ENCODE results near the gene PDHX. TPM values are rescaled to one million over a fixed set of nuclear protein-coding genes. Genes with fewer than 3 reads are reported as not detected.
A peak's percentile ranks its signal among the peaks of the same experiment; 100 is the strongest.

PDHX gene
- total RNA-seq, 1 donor from 2014 or later, result 32.0 TPM

DNA sequence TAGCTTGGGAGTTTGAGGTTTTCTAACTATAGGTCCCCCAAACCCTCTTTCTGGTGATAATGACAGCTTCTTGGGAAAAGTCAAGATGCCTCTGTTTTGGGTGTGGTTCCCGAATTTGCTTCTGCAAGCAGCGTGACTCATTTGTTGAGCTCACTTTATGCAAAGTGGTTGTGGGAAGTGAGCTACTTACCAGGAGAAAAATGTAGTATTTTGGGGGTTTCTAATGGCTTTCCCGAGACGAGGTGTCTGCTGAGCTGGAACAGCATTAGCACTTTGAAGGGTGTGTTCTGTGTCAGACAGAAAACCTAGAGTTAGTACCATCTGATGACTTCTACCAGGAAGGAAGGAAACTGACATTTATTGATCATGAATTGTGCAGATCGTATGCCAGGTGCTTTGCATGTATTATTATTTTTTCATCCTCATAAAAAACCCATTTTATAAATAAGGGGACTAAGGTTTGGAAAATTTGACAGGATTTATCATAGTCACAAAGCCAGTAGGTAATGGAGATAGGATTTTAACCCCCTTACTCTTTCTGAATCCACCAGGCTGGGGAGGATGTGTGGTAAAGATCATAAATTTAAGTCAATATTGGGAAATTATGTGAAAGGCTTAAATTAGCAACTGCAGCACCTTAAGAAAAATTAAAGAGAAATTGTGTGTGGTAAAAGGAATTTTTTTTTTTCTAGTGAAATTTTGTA, 113.7 kb downstream of the PDHX start:
- Mint-ChIP-seq H3K36me3 (ENCODE audit: low read depth) (peaks cover 17% of the 10 kb centered on the region), H3K9me3 (peaks cover 29% of the 10 kb centered on the region), H3K27me3 (ENCODE audit: insufficient read depth) (peaks cover 8% of the 10 kb centered on the region), H3K27ac (peak overlapping the region; percentile 88), H3K4me1 (ENCODE audit: low read depth) (peaks cover 50% of the 10 kb centered on the region), H3K4me3 (peak overlapping the region; percentile 75)
- intact Hi-C loops (cut with micrococcal nuclease), result loop anchor here (1.0 to 2.0 kb wide), 4 partner anchors 10 to 136 kb away; no protein-coding TSS in a partner anchor
- no peak for DNase-seq (ENCODE audit: low spot score)

DNA sequence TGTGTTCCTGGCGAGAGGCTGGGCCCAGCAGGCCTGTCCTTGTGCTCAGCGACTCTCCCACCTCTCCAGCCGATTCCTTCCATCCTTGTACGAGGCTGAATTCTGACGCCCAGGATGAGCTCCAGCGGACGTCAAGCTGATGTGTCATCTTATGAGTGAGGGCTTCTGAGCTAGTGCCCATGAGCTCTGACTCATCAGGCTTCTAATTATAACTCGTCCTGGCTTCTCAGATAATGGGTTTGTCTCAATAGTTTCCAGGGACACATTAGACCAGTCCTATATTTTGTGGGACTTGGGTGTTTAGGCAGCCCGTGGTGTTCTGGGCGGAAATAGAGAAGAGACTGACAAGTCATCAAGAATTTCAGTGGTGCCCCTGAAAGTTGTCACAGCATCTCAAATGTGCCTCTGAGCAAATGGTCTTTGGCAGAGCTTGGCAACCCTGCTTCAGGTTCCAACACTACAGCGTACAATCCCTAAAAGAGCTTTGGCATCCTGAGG, 114.3 kb downstream of the PDHX start:
- intact Hi-C loops (cut with micrococcal nuclease), result loop anchor here (1.0 to 2.0 kb wide), 5 partner anchors 10 to 136 kb away; no protein-coding TSS in a partner anchor
- H3K9me3 Mint-ChIP-seq, result peaks cover 26% of the 10 kb centered on the region
- H3K4me3 Mint-ChIP-seq, result peak overlapping the region; percentile 75
- DNase-seq (ENCODE audit: low spot score), result no peak
- H3K4me1 Mint-ChIP-seq (ENCODE audit: low read depth), result peaks cover 50% of the 10 kb centered on the region
- peaks cover 8% of the 10 kb centered on the region for H3K27me3 Mint-ChIP-seq (ENCODE audit: insufficient read depth)
- H3K36me3 Mint-ChIP-seq (ENCODE audit: low read depth), result peaks cover 17% of the 10 kb centered on the region
- peak overlapping the region; percentile 88 for H3K27ac Mint-ChIP-seq

DNA sequence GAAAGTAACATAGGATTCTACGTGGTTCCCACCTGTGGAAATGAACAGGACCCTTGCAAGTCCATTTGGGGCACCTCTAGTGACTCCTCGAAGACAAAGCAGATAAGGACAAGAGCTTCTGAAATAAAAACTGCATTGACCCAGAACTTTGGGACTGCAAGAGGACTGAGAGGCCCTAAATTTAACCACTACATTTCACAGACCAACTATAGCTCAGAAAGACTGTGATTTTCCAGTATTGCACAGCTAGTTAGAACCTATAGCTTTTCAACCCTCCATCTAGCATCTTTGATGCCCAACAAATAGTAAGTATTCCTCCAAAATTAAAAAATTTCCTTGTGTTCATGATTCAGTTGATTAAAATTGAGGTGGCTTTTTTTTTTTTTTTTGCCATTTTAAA, 114.9 kb downstream of the PDHX start:
- peaks cover 20% of the 10 kb centered on the region for H3K9me3 Mint-ChIP-seq
- DNase-seq (ENCODE audit: low spot score), result no peak
- no peak overlapping the region for H3K4me3 Mint-ChIP-seq
- peaks cover 13% of the 10 kb centered on the region for H3K36me3 Mint-ChIP-seq (ENCODE audit: low read depth)
- intact Hi-C loops (cut with micrococcal nuclease), result loop anchor here (1.0 to 2.0 kb wide), 2 partner anchors 25 to 46 kb away; no protein-coding TSS in a partner anchor
- peaks cover 52% of the 10 kb centered on the region for H3K4me1 Mint-ChIP-seq (ENCODE audit: low read depth)
- no peak overlapping the region for H3K27ac Mint-ChIP-seq
- peaks cover 5% of the 10 kb centered on the region for H3K27me3 Mint-ChIP-seq (ENCODE audit: insufficient read depth)

DNA sequence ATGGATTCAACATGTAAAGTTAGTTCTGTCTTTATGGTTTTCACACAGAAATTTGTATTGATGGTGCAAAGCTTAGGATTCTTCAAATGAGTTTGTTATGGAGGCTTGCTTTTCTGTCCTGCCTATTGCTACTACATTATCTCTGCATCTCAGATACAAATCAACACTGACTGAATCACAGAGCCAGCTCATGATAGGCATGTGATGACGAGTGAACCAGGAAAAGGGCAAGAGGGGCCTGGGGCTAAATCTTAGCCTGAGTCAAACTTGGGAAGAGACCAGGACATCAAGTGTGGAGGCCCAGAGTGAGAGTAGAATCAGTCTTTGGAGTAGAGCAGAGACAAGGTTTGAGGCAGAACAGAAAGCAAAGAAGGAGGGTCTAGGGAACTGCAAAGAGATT, 115.4 kb downstream of the PDHX start:
- H3K27ac Mint-ChIP-seq, result peak overlapping the region; percentile 13
- intact Hi-C loops (cut with micrococcal nuclease), result loop anchor here (1.0 to 2.0 kb wide), 2 partner anchors 25 to 45 kb away; no protein-coding TSS in a partner anchor
- peaks cover 58% of the 10 kb centered on the region for H3K4me1 Mint-ChIP-seq (ENCODE audit: low read depth)
- no peak for DNase-seq (ENCODE audit: low spot score)
- peaks cover 15% of the 10 kb centered on the region for H3K9me3 Mint-ChIP-seq
- peaks cover 13% of the 10 kb centered on the region for H3K36me3 Mint-ChIP-seq (ENCODE audit: low read depth)
- H3K4me3 Mint-ChIP-seq, result no peak overlapping the region
- peaks cover 7% of the 10 kb centered on the region for H3K27me3 Mint-ChIP-seq (ENCODE audit: insufficient read depth)

DNA sequence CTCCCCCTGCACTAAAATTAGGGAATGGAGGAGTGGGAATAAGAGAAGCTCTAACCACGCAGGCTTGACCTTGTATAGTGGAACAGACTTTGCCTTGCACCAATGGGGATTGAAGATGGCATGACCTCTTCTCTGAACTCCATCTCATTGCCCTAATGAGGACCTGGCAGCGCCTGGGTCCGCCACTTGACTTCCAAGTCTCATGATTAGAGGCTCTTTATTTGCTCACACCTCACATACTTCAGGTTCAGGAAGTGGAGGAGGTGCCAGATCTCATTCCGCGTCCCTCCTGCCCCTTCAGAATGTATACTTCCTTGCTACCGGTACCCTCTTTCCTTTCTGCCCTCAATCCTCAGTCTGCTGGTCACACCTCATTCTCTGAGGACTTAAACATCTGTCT, 116.6 kb downstream of the PDHX start:
- Mint-ChIP-seq H3K36me3 (ENCODE audit: low read depth) (peaks cover 15% of the 10 kb centered on the region), H3K27ac (peak overlapping the region; percentile 4), H3K27me3 (ENCODE audit: insufficient read depth) (peaks cover 7% of the 10 kb centered on the region), H3K9me3 (peaks cover 14% of the 10 kb centered on the region), H3K4me1 (ENCODE audit: low read depth) (peaks cover 64% of the 10 kb centered on the region), H3K4me3 (peak overlapping the region; percentile 16)
- intact Hi-C loops (cut with micrococcal nuclease), result no loop called here
- DNase-seq (ENCODE audit: low spot score), result no peak

DNA sequence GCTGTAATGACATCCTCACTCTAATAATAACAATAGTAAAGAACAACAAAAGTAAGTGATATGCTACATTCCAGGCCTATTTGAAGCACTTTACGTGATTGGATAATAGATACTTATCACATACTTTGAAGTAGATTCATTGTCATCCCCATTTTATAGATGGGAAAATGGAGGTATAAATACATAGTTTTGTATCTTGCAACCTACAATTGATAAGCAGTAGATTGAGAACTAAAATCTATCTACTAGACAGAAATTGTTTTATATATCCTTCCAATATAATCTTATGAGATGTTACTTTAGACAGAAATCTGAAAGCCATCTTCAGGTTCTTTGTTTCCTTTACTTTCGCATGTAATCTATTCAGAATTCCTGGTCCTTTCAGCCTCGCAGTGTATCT, 118.0 kb downstream of the PDHX start:
- Mint-ChIP-seq H3K36me3 (ENCODE audit: low read depth) (peaks cover 13% of the 10 kb centered on the region), H3K4me1 (ENCODE audit: low read depth) (peaks cover 72% of the 10 kb centered on the region), H3K27ac (no peak overlapping the region), H3K27me3 (ENCODE audit: insufficient read depth) (peaks cover 7% of the 10 kb centered on the region), H3K4me3 (no peak overlapping the region), H3K9me3 (peaks cover 11% of the 10 kb centered on the region)
- intact Hi-C loops (cut with micrococcal nuclease), result no loop called here
- no peak for DNase-seq (ENCODE audit: low spot score)

DNA sequence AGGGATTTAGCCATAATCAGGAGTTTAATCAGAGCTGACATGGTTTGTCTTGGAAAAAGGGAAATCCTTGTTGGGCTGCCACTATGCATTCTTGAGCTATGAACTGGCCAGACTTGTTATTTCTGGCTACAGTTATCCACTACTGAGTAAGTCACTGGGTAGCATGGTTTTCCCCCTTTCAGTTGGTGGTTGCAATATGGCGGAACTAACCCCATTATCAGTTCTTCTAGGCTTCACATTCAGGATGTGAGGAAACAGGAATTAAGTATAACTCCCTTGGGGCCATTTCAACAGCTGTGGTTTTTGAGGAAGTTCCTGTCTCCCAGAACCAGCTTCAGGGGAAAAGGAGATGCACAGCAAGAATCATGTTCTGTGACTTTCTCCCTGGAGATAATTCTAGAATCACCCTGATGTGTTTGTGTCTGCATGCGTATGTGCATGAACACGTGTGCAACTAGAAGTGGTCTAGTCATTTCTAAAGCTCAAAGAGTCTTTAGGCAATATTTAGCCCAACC, 119.5 kb downstream of the PDHX start:
- intact Hi-C loops (cut with micrococcal nuclease), result no loop called here
- H3K36me3 Mint-ChIP-seq (ENCODE audit: low read depth), result peaks cover 13% of the 10 kb centered on the region
- H3K27me3 Mint-ChIP-seq (ENCODE audit: insufficient read depth), result peaks cover 7% of the 10 kb centered on the region
- peaks cover 70% of the 10 kb centered on the region for H3K4me1 Mint-ChIP-seq (ENCODE audit: low read depth)
- no peak overlapping the region for H3K27ac Mint-ChIP-seq
- no peak overlapping the region for H3K4me3 Mint-ChIP-seq
- peaks cover 11% of the 10 kb centered on the region for H3K9me3 Mint-ChIP-seq
- no peak for DNase-seq (ENCODE audit: low spot score)

DNA sequence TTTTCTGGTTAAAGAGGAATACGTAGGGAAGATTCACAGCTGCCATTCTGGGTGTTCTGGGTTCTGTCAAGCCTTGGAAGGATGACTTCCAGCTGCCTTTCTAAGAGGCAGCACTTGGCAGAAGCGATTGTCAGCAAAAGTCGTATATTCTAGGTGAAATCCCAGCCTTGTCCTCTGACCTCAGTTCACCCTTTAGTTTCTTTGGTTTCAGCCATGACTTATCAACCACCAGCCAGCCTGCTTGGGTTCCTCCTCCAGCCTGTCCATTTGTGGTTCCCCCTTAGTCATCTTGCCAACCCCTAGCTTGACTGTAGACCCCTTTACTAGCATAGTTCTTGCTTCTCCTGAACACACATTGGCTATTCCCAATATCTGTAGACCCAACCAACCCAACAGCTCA, 120.2 kb downstream of the PDHX start:
- intact Hi-C loops (cut with micrococcal nuclease), result no loop called here
- peaks cover 73% of the 10 kb centered on the region for H3K4me1 Mint-ChIP-seq (ENCODE audit: low read depth)
- H3K36me3 Mint-ChIP-seq (ENCODE audit: low read depth), result peaks cover 13% of the 10 kb centered on the region
- H3K9me3 Mint-ChIP-seq, result peaks cover 11% of the 10 kb centered on the region
- peaks cover 7% of the 10 kb centered on the region for H3K27me3 Mint-ChIP-seq (ENCODE audit: insufficient read depth)
- H3K4me3 Mint-ChIP-seq, result no peak overlapping the region
- DNase-seq (ENCODE audit: low spot score), result no peak
- H3K27ac Mint-ChIP-seq, result no peak overlapping the region

DNA sequence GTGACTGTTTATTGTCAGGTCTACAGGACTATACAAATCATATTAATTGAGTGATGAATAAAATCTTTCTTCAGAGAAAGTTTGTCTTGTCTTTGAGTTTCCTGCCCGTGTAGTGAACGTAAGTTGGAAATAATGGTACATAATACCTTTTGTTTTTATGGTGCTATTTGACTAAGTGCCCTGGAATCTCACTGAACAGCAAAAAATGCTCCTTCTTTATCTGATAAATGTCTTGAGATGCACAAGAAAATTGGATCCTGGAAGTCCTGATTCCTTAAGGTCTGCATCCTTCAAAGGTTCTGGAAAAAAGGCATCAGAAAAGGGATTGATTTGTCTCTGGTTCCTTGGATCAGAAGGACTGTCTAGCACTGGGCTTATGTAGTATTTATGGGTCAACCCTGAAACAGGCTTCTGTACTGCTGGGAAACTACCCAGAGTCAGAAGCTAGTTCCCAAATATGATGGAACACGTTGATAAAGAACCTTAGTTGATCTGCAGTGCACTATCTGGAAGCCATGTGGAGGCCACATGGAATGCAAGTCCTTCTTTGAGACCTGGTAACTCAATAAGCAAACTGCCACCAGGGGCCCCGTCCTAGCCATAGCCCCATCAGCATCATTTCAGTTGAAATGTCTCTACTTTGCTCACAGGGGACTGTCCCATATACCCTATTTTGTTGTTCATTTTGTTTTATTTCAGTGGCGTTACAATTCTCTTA, 122.0 kb downstream of the PDHX start:
- no peak for DNase-seq (ENCODE audit: low spot score)
- Mint-ChIP-seq H3K9me3 (peaks cover 7% of the 10 kb centered on the region), H3K4me3 (no peak overlapping the region), H3K27ac (no peak overlapping the region), H3K27me3 (ENCODE audit: insufficient read depth) (peaks cover 4% of the 10 kb centered on the region), H3K4me1 (ENCODE audit: low read depth) (peaks cover 65% of the 10 kb centered on the region), H3K36me3 (ENCODE audit: low read depth) (peaks cover 8% of the 10 kb centered on the region)
- intact Hi-C loops (cut with micrococcal nuclease), result no loop called here

DNA sequence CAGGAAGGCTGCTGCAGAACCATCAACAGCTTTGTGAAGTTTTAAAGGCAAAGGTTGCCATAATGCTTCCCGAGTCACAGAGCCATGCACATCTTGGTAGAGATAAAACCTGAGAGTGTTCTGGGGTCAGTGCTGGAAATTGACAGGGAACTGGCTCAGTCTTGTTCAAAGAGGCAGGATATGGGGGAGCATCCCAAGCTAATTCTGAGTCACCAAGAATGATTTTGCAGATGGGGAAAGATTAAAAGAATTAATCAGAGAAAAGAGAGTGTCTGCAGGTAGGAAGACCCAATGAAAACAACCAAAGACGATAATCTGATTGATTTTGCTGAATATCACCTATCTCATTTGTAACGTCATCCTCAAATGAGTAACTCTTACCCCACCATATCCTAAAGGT, 122.7 kb downstream of the PDHX start:
- intact Hi-C loops (cut with micrococcal nuclease), result no loop called here
- no peak for DNase-seq (ENCODE audit: low spot score)
- H3K27me3 Mint-ChIP-seq (ENCODE audit: insufficient read depth), result peaks cover 3% of the 10 kb centered on the region
- peaks cover 5% of the 10 kb centered on the region for H3K36me3 Mint-ChIP-seq (ENCODE audit: low read depth)
- H3K27ac Mint-ChIP-seq, result no peak overlapping the region
- no peak overlapping the region for H3K4me3 Mint-ChIP-seq
- peaks cover 58% of the 10 kb centered on the region for H3K4me1 Mint-ChIP-seq (ENCODE audit: low read depth)
- peaks cover 6% of the 10 kb centered on the region for H3K9me3 Mint-ChIP-seq

DNA sequence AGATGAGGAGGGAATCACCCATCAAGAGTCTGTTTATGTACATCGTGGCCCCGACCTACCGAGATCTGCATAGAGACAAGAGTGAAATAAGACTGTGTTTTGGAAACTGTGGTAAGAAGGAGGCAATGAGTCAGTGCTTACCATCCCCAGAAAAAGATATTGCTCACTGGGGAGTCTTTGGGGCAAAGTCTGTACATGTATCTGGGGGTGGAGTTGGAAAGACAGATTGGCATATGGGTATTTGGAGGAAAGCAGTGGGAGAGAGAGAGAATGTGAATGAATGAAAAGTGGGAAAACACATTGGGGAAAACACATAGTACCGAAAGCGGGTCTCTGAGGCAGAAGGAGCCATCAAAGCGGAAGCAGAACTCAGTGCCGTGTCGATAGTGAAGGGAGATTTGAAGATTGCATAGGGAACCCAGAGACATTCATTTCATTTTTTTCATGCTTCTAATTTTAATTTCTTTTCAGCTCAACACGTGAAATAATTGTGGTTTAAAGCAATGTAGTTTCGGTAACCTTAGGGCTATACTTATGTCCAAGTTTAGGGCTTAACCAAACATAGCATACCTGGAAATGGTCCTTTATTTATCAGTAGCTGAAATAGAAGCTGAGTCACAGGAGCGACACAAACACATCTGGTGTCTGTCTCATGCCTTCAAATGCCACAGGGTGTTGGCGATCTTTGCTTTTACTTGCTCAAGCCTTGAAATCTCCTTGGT, 124.0 kb downstream of the PDHX start:
- Mint-ChIP-seq H3K27ac (peak overlapping the region; percentile 93), H3K4me3 (peak overlapping the region; percentile 72), H3K9me3 (peaks cover 6% of the 10 kb centered on the region), H3K36me3 (ENCODE audit: low read depth) (peaks cover 5% of the 10 kb centered on the region), H3K27me3 (ENCODE audit: insufficient read depth) (peaks cover 2% of the 10 kb centered on the region), H3K4me1 (ENCODE audit: low read depth) (peaks cover 66% of the 10 kb centered on the region)
- intact Hi-C loops (cut with micrococcal nuclease), result loop anchor here (1.0 kb wide), 15 partner anchors 10 to 390 kb away; partner anchors contain the start of genes APIP and PDHX
- peak; percentile 70 for DNase-seq (ENCODE audit: low spot score)

DNA sequence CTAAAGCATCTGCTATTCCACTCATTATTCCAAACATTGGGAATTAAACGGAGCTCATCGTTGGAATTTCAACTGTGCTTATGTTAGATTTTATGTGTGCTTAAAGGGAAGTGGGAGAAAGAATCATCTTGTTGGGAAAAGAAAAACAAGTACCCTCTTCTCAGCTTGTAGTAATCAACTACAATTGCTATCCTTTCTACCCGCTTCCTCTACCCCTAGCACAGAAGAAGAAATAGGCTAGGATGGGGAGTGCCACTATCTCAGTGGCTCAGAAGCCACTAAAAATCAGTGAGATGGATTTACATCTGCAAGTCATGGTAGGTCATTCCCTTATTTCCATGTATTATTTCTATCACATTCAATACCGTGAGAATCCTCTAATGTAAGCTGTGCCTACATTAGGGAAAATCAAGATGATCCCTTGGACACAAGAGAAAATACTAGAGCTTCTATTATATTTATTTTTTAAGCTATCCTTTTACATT, 124.7 kb downstream of the PDHX start:
- no peak for DNase-seq (ENCODE audit: low spot score)
- intact Hi-C loops (cut with micrococcal nuclease), result no loop called here
- peaks cover 2% of the 10 kb centered on the region for H3K27me3 Mint-ChIP-seq (ENCODE audit: insufficient read depth)
- H3K4me1 Mint-ChIP-seq (ENCODE audit: low read depth), result peaks cover 73% of the 10 kb centered on the region
- H3K36me3 Mint-ChIP-seq (ENCODE audit: low read depth), result peaks cover 5% of the 10 kb centered on the region
- H3K27ac Mint-ChIP-seq, result peak overlapping the region; percentile 93
- peaks cover 6% of the 10 kb centered on the region for H3K9me3 Mint-ChIP-seq
- peak overlapping the region; percentile 69 for H3K4me3 Mint-ChIP-seq

Data from activated T-helper 1 cell treated with anti-CD3 and anti-CD28 coated beads, Interleukin-12 subunit alpha, Interleukin-12 subunit beta, Interleukin-2, Interleukin-4 antibody, amounts not matched to agents 30 ng/mL and 10 ng/mL and 1 ng/mL, durations not matched to agents 14 hours and 24 hours and 36 hours (primary cell).